GM19395 (cell line): ENCODE measurements around the gene AP3D1.
"Not testable (repeated sequence)": the region's sequence is repeated elsewhere in the genome, so short reads cannot be mapped to it uniquely, and the experiment has no call there.

ENCODE experiments used
- ATAC-seq: cut with Tn5 transposase; IDR thresholded peaks from one replicate; pipeline ENCODE4 v1.9.1; 2021; ENCODE audit warnings: mild to moderate bottlenecking, moderate library complexity; ENCODE audit not compliant: unreplicated experiment

AP3D1 gene

GRCh38 chr19:2129892-2130770, 21.2 kb downstream of the AP3D1 start:
- ATAC-seq, result no peak

DNA sequence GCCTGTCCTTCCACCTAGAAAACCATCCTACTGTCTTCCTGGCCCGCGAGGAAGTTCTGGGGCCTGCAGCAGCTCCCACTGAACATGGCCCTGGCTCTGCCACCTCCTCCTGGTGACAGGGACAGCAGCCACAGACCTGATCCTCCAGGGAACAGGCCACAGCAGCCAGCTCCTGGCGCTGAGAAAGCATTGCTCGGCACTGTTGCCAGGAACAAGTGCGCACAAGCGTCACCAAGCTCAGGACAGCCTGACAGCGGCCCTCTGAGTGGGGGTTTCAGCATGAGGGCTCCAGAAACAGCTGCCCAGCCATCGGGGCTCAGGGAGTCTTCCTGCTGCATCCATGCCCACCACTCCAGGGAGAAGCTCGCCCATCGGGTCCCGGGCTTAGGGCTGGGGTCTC, 21.9 kb downstream of the AP3D1 start:
- ATAC-seq, result no peak

- ATAC-seq, result no peak
Observed at GRCh38 chr19:2129022-2129421, 22.3 kb downstream of the AP3D1 start.

GRCh38 chr19:2128252-2128651, 23.1 kb downstream of the AP3D1 start:
- not testable (repeated sequence) for ATAC-seq

DNA sequence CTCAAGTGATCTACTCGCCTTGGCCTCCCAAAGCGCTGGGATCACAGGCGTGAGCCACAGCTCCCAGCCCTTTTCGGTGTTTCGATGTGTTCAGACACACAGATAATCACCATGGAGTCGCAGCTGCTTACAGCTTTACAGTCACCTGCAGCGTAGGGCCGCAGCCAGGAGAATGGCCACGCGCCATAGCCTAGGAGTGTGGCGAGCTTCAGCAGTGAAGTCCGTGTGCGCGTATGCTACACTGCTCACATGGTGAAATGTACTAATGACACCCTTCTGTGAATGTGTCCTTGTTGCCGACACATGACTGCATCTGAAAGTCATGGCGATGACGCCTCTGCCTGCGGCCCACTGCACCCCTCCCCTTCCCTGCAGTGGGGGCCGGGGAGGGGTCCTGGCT, 23.6 kb downstream of the AP3D1 start:
- no peak for ATAC-seq

DNA sequence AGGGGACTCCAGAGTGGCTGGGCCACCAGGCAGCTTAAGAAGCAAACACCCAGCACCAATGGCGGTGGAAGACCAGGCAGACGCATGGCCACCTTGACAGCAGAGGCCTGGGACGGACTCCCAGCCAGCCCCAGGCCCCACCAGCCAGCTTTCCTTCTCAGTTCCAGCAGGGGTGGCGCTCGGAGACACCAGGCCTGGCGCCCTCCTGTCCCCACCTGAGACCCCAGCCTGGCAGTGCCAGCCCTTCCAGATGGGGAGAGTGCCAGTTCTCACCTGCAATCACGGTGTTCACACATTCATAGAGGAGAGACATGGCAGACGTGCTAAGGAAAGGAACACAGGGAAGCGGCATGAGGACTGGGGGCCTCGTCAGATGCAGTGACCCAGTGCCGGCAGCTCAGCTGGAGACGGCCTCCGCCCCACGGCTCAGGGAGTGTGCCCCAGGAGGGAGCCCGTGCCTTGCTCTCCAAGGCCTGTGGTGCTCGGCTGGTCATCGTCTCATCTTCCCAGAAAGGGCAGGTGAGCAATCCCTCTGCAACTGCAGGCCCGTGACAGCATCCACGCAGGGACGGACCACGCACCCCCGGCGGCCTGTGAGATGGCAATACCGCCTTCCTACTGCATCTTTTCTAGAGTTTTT, 24.4 kb downstream of the AP3D1 start:
- no peak for ATAC-seq

- no peak for ATAC-seq
Observed at GRCh38 chr19:2123682-2124387, 27.5 kb downstream of the AP3D1 start.

DNA sequence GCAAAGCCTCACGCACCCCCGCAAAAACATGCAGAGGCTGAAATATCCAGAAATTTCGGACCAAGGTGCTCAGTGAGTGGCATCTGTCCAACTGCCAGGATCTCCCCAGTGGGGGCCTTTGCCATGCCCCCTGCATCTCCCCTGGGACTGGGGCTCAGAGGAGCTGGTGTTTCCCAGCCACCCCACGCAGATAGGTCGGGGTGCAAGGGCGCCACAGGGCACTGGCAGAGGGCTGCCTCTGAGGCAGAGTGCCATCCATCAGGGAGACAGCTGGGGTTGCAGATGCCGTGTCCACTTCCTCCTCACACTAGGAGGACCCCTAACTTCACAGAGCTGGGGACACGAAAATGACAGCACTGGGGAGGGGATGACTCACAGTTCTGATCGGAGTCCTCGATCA, 28.4 kb downstream of the AP3D1 start:
- ATAC-seq, result no peak

GRCh38 chr19:2122251-2122650, 29.1 kb downstream of the AP3D1 start:
- no peak for ATAC-seq

GRCh38 chr19:2121416-2122051, 29.8 kb downstream of the AP3D1 start:
- ATAC-seq, result no peak

- ATAC-seq, result no peak
Observed at GRCh38 chr19:2120821-2121220, 30.5 kb downstream of the AP3D1 start.

DNA sequence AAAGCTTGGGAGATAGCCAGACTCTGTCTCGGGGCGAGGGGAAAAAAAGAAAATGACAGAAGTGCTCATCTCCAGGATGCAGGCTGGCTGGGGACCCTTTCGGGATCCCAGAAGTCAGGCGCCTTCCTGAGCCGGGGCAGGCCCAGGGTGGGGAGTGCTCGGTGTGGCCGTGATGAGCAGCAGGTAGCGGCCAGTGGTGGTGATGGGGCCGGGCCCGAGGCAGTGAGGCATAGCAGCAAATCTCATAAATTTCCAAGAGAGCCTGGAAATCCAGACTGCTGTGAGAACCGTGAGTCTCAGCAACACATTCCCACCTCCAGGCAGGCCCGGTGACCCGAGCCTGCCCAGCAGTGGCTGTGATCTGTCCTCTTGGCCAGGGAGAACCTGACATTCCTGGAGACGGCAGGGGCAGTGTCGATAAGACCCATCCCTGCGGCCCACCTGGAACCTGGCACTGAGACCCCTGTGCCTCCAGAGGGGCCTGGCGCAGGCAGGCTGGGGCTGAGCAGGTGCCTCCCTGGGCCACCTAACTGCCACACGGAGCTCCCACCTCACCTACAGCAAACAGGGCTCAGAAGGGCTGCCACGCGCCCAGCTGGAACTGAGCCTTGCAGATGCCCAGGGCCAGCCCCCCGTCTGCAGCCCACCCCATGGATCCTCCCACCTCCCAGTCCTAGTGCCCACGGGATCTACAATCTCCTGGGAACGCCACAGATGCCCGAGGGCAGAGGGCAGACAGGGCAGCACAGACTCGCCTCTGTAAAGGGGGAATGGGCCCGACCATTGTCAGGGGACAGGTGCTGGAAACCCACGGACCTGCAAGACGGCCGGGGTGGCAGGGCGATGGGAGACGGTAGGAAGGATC, 31.2 kb downstream of the AP3D1 start:
- no peak for ATAC-seq

- ATAC-seq, result no peak
Observed at GRCh38 chr19:2118438-2118837, 32.9 kb downstream of the AP3D1 start.

DNA sequence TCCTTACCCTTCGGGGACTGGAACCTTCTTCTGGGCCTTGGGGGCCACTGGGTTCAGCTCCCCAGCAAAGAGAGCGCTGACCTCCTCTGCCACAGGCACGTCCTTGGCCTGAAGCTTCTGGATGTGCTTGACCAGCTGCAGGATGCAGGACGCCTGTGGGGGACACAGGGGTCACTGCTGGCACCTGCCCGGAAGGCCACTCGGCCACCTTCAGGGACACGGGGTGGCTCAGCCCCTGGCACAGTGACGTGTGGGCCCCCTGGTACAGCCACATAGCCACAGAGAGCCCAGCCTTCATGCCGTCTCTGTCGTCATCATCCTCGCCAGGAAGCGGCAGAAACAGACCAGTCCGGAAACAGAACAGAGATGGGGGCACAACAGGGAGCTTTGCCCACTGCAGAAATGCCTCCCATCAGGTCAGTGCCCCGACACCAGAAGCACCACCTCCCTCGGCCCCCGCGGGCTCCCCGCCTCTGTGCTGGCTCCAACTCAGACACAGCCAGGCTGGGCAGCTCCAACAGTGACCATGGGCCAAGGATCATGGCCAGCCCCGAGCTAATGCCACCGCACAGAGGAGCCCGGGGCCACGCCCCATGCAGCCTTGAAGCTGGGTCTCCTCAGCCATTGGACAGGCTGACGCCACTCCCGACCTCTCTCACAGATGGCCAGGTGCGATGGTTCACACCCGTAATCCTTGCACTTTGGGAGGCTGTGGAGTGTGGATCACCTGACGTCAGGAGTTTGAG, 34.0 kb downstream of the AP3D1 start:
- ATAC-seq, result no peak

GRCh38 chr19:2116507-2116906, 34.9 kb downstream of the AP3D1 start:
- no peak for ATAC-seq

GRCh38 chr19:2115911-2116426, 35.4 kb downstream of the AP3D1 start:
- ATAC-seq, result no peak

- ATAC-seq, result no peak
Observed at GRCh38 chr19:2115324-2115723, 36.0 kb downstream of the AP3D1 start.

- no peak for ATAC-seq
Observed at GRCh38 chr19:2114821-2115220, 36.5 kb downstream of the AP3D1 start.

- no peak for ATAC-seq
Observed at GRCh38 chr19:2114218-2114617, 37.1 kb downstream of the AP3D1 start.
